Thymus (tissue), 11 donors: ENCODE data around the gene FAF1. TPM values are rescaled to one million over a fixed set of nuclear protein-coding genes. Genes with fewer than 3 reads are reported as not detected.
"Not testable (repeated sequence)": the region's sequence is repeated elsewhere in the genome, so short reads cannot be mapped to it uniquely, and the experiment has no call there.

Experiments used
- DNase-seq, 9 donors: peaks; one replicate each; pipeline ENCODE4 v3.0.0-alpha.2; 2013; ENCODE audit warnings: low spot score in 9 of 9, low read depth in 6 of 9, missing footprints in 1 of 9
- H3K27ac ChIP-seq, 2 donors: one replicate each; pipeline ENCODE4 v1.5.1; 2013; ENCODE audit warnings: control low read depth in 1 of 2, low read depth in 1 of 2, low read length in 1 of 2, mild to moderate bottlenecking in 1 of 2, moderate library complexity in 1 of 2
- H3K27me3 ChIP-seq, 2 donors: one replicate each; pipeline ENCODE4 v1.5.1; 2013; ENCODE audit warnings: low read length in 1 of 2; ENCODE audit not compliant: control insufficient read depth in 2 of 2, insufficient read depth in 1 of 2
- H3K36me3 ChIP-seq, 2 donors: one replicate each; pipeline ENCODE4 v1.5.1; 2013; ENCODE audit warnings: low read length in 1 of 2, mild to moderate bottlenecking in 1 of 2, moderate library complexity in 1 of 2; ENCODE audit not compliant: control insufficient read depth in 2 of 2, insufficient read depth in 2 of 2
- H3K4me1 ChIP-seq, 2 donors: one replicate each; pipeline ENCODE4 v1.5.1; 2013; ENCODE audit warnings: low read length in 2 of 2; ENCODE audit not compliant: control insufficient read depth in 2 of 2, insufficient read depth in 2 of 2
- H3K4me3 ChIP-seq, 2 donors: one replicate each; pipeline ENCODE4 v1.5.1; 2013; ENCODE audit warnings: low read length in 2 of 2, control low read depth in 1 of 2, mild to moderate bottlenecking in 1 of 2
- H3K9me3 ChIP-seq, 2 donors: one replicate each; pipeline ENCODE4 v1.5.1; 2013; ENCODE audit warnings: low read length in 1 of 2, mild to moderate bottlenecking in 1 of 2; ENCODE audit not compliant: control insufficient read depth in 2 of 2, insufficient read depth in 1 of 2
- WGBS: extraction: QIAGEN DNeasy Blood & Tissue Kit; methylation state at CpG from one replicate; pipeline ENCODE4 v1.1.7; 2013; 5-methylcytosine and 5-hydroxymethylcytosine counted together
- polyA plus RNA-seq: library from polyadenylated mRNA; stranded (reverse); fragments of 200-250 nt; gene quantifications from one replicate; pipeline ENCODE4 v1.2.3, GENCODE V29; 2013
- total RNA-seq: library from RNA; stranded (reverse); fragments of 120-200 nt; gene quantifications from one replicate; pipeline ENCODE4 v1.2.4, GENCODE V29; 2013
- donor health status: healthy.

FAF1 gene
- total and polyA plus RNA-seq, 2 donors, result 39.1 to 66.3 TPM

DNA sequence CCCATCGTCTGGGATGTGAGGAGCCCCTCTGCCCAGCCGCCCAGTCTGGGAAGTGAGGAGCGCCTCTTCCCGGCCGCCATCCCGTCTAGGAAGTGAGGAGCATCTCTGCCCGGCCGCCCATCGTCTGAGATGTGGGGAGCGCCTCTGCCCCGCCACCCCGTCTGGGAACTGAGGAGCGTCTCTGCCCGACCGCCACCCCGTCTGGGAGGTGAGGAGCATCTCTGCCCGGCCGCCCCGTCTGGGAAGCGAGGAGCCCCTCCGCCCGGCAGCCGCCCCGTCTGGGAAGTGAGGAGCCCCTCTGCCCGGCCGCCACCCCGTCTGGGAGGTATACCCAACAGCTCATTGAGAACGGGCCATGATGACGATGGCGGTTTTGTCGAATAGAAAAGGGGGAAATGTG is 7.5 kb downstream of the FAF1 start:
- DNase-seq, H3K27me3 ChIP-seq, H3K27ac ChIP-seq, H3K4me1 ChIP-seq, H3K4me3 ChIP-seq, H3K9me3 ChIP-seq, H3K36me3 ChIP-seq: not testable (repeated sequence)
- 95% methylated on average over 31 of the region's 31 CpGs for WGBS

DNA sequence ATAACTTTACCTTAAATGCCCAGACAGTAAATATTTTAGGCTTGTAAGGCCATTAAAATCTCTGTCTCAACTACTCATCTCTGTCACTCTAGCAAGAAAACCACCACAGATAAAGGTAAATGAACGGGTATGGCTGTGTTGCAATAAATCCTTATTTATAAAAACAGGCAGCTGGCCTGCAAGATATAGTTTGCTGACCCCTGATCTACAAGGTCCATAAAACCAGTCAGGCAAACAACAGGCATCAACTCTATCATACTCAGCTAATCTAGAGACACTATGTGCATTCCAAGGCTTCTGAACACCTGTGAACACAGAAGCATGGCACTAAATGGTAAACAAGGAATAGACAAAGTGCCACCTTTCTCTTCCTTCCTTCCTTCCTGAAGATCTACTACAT is 9.7 kb downstream of the FAF1 start:
- Histone ChIP-seq H3K36me3 (peaks cover 4 to 6% of the 10 kb centered on the region in 2 donors), H3K27me3 (no peaks in the 10 kb centered on the region), H3K27ac (no peak overlapping the region), H3K4me1 (peaks cover 0 to 5% of the 10 kb centered on the region in 2 donors), H3K4me3 (no peak overlapping the region), H3K9me3 (no peaks in the 10 kb centered on the region)
- no peak for DNase-seq
- WGBS, result 92% methylated on average over 1 of the region's 1 CpG

DNA sequence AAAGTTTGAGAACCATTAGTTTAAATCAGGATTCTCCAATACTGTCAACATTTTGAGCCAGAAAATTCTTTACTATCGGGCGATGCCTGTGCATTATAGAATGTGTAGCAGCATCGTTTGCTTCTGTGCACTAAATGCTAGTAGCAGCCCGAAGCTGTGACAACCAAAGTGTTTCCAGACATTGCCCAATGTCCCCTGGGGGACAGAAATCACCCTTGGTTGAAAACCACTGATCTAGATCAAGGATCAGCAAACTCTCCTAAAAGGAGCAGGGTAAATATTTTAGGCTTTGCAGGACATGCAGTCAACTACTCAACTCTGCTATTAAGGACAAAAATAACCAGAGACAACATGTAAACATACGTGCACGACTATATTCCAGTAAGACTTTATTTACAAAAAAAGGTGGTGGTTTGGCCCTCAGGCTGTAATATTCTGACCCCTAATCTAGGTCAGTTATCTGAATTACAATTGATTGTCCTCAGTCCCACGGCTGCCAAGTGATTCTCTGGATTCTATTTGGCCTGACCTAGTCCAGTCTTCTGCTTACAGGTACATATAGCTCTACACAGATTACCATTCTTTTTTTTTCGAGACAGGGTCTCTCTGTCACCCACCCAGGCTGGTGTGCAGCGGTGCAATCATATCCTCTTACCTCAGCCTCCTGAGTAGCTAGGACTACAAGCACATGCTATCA is 10.6 kb downstream of the FAF1 start:
- Histone ChIP-seq H3K4me1 (peaks cover 0 to under 1% of the 10 kb centered on the region in 2 donors), H3K27ac (no peak overlapping the region), H3K9me3 (no peaks in the 10 kb centered on the region), H3K27me3 (no peaks in the 10 kb centered on the region), H3K4me3 (no peak overlapping the region), H3K36me3 (peaks cover 2 to 6% of the 10 kb centered on the region in 2 donors)
- no peak for DNase-seq
- WGBS, result 99% methylated on average over 9 of the region's 9 CpGs

DNA sequence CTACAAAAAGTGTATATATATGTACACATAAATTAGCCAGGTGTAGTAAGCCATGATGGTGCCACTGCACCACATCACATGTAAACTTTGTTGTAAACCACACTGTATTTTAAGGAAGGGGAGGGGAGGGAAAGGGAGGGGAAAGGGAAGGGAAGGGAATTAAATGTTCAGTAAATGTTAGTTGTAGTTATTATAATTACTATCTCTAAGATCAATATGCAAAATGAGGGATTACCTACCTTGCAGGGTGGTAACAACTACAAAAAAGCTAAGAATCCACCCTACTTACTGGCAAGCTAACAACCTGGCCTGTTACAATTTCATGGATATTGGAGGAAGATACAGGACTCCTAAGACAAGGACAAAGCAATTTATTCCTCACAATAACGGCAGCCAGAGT is 17.7 kb downstream of the FAF1 start:
- H3K27ac ChIP-seq, result no peak overlapping the region
- H3K9me3 ChIP-seq, result no peaks in the 10 kb centered on the region
- no peaks in the 10 kb centered on the region for H3K4me1 ChIP-seq
- no peaks in the 10 kb centered on the region for H3K27me3 ChIP-seq
- peaks cover 0 to 3% of the 10 kb centered on the region in 2 donors for H3K36me3 ChIP-seq
- DNase-seq, result no peak
- WGBS, result 97% methylated on average over 1 of the region's 1 CpG
- H3K4me3 ChIP-seq, result no peak overlapping the region

DNA sequence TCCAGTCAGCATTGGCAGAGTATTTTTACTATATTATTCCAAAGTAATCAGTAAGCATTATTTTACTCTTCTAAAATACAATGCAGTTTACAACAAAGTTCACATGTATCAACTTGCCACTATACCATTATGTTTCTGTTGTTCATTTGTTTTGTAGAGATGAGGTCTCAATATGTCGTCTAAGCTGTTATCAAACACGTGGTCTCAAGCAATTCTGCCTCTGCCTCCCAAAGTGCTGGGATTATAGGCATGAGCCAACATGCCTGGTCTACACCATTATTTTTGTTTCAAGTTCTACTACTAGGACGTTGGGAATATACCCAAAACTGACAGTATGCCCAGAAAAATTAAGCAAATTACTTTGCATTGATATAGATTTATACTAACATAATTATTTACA is 19.8 kb downstream of the FAF1 start:
- 95% methylated on average over 3 of the region's 3 CpGs for WGBS
- Histone ChIP-seq H3K27me3 (no peaks in the 10 kb centered on the region), H3K27ac (no peak overlapping the region), H3K4me1 (no peaks in the 10 kb centered on the region), H3K4me3 (no peak overlapping the region), H3K9me3 (no peaks in the 10 kb centered on the region), H3K36me3 (peaks cover 0 to 3% of the 10 kb centered on the region in 2 donors)
- no peak for DNase-seq

DNA sequence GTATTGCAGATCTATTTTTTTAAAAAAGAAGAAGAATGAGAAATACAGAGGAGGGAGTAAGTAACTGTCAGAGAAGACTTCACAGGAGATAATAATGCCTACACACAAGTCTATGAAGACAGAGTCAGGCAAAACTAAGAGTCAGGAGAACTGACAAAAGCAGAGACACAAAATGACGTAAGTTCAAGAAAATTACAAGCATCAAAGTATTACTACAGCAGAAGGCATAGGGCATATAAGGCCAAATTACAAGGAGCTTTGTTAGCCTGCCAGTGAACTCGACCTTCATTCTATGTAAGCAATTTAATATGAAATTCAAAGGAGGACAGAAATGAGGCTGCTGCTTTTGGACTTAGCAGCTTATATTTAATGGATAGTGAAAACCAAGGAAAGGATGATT is 23.7 kb downstream of the FAF1 start:
- Histone ChIP-seq H3K36me3 (no peaks in the 10 kb centered on the region), H3K9me3 (no peaks in the 10 kb centered on the region), H3K4me3 (no peak overlapping the region), H3K4me1 (no peaks in the 10 kb centered on the region), H3K27ac (no peak overlapping the region), H3K27me3 (no peaks in the 10 kb centered on the region)
- DNase-seq, result no peak
- WGBS, result 96% methylated on average over 2 of the region's 2 CpGs

DNA sequence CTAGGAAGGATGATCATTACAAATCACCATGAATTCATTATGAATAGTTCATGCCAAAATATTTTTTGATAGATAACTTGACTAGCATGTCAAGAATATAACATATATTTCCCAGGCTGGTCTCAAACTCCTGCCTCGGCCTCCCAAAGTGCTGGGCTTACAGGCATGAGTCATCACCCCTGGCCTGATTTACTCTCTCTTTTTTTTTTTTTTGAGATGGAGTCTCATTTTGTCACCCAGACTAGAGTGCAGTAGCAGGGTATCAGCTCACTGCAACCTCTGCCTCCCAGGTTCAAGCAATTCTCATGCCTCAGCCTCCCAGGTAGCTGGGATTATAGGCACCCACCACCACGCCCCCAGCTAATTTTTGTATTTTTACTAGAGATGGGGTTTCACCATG is 24.8 kb downstream of the FAF1 start:
- 99% methylated on average over 2 of the region's 2 CpGs for WGBS
- H3K27me3 ChIP-seq, H3K4me3 ChIP-seq, H3K36me3 ChIP-seq, H3K27ac ChIP-seq, H3K9me3 ChIP-seq, H3K4me1 ChIP-seq, DNase-seq: not testable (repeated sequence)

DNA sequence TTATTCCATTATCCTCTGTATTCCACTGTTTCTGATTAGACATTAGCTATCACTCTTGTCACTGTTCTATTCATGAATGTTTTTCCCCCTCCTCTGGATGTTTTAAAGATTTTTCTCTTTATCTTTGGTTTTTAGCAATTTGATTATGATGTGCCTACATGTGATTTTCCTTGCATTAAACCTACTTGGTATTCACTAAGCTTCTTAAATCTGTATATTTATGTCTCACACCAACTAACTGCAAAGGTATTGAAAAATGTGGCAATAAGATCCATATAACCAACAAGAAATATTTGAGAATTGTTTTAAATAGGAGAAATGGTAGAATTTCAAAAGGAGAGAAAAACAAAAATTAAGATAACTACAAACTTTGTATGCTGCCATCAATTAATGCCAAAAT is 25.2 kb downstream of the FAF1 start:
- no peak overlapping the region for H3K27ac ChIP-seq
- H3K9me3 ChIP-seq, result no peaks in the 10 kb centered on the region
- no peaks in the 10 kb centered on the region for H3K27me3 ChIP-seq
- no peak overlapping the region for H3K4me3 ChIP-seq
- H3K4me1 ChIP-seq, result no peaks in the 10 kb centered on the region
- H3K36me3 ChIP-seq, result no peaks in the 10 kb centered on the region
- DNase-seq, result no peak

DNA sequence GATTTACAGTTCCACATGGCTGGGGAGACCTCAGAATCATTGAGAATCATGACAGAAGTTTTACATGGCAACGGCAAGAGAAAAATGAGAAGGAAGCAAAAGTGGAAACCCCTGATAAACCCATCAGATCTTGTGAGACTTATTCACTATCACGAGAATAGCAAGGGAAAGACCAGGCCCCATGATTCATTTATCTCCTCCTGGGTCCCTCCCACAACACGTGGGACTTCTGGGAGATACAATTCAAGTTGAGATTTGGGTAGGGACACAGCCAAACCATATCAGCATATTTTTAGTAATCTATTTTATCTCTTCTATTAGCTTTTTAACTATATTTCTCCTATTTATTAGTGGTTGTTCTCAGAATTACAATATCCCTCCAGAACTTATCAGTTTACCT is 26.3 kb downstream of the FAF1 start:
- H3K4me3 ChIP-seq, H3K4me1 ChIP-seq, H3K27ac ChIP-seq, DNase-seq, H3K36me3 ChIP-seq, H3K9me3 ChIP-seq, H3K27me3 ChIP-seq: not testable (repeated sequence)
- WGBS, result 97% methylated on average over 3 of the region's 3 CpGs

DNA sequence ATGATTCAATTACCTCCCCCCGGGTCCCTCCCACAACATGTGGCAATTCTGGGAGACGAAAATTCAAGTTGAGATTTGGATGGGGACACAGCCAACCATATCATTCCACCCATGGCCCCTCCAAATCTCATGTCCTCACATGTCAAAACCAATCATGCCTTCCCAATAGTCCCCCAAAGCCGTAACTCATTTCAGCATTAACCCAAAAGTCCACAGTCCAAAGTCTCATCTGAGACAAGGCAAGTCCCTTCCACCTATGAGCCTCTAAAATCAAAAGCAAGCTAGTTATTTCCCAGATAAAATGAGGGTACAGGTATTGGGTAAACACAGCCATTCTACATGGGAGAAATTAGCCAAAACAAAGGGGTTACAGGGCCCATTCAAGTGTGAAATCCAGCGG is 28.0 kb downstream of the FAF1 start:
- H3K27me3 ChIP-seq, H3K27ac ChIP-seq, H3K4me3 ChIP-seq, H3K9me3 ChIP-seq, DNase-seq, H3K4me1 ChIP-seq, H3K36me3 ChIP-seq: not testable (repeated sequence)
- 98% methylated on average over 4 of the region's 4 CpGs for WGBS
